HFF-Myc (cell line): ENCODE data around the gene NUP210.

Experiments used
- DNase-seq: peaks from one replicate; pipeline ENCODE4 v3.0.0-alpha.2; 2011; ENCODE audit warnings: low read depth; ENCODE audit errors: extremely low read depth
- H3K4me3 ChIP-seq: replicated peaks from 2 replicates; pipeline ENCODE4 v1.5.1; 2011; ENCODE audit warnings: low read depth, mild to moderate bottlenecking, control low read depth, low read length
- CTCF ChIP-seq: IDR thresholded peaks from 2 replicates; pipeline ENCODE4 v1.5.1; 2012; ENCODE audit warnings: mild to moderate bottlenecking, low read depth, low read length, control low read depth; ENCODE audit errors: missing control alignments

NUP210 gene

DNA sequence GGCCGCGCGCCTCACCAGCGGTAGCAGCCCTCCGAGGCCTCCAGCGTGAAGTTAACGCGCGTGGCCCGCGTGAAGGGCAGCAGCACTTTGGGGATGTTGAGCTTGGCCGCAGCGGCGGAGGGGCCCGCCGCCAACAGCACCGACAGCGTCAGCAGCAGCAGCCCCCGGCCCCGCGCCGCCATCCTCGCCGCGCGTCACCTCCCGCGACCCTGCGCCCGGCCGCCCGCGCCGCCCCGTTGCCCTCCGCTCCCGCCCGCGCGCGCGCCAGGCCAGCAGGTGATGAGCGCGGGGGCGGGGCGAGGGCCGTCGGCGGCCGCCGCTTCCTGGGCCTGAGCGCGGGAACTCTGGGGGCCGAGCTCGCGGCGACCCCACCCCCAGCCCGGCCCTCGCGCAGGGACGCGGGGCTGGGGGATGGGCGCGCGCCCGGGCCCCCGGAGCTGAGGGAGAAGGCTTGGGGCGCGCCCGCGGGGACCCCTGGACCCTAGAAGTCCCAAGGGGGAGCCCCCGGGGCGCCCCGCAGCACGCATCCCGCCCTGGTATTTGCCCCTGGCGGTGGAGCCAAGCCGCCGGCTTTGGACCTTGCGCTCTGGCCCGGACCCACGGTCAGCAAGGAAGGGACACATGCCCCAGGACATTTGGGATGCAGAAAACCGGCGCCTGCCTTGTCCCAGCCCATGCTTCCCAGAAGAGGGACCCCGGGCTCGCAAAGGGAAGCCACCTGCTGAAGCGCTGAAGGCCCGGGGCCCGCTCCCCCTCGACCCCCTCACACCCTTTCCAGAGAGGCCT lies at the start of gene NUP210:
TSS of gene NUP210 (minus strand) at position 278 of the 786 bp plus-strand sequence. CDS start at position 182, 96 bp downstream.
- DNase-seq, result no peak

DNA sequence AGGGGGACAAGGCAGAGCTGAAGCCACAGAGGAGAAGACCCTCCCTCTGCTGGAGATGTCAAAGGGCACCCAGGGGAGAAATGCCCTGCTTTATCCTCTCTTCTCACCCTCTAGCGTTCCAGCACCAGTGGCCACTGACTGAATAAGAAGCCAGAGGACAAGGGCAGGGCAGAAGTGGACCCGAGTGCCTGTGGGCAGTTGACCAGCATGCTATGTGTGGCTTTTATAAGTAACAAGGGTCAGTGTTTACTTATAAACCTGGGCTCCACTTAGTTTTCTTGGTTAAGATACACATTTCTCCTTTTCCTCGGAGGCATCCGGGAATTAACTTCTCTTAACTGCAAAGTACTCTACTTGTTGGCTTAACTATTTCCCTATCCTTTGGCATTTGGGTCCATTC lies 46.7 kb upstream of the NUP210 start:
- DNase-seq, result no peak
- H3K4me3 ChIP-seq, result no peak overlapping the region
- no peak for TF ChIP-seq CTCF

More for the DNA sequence above, at the start of gene NUP210:
- TF ChIP-seq CTCF, result no peak
- H3K4me3 ChIP-seq, result no peak within 1 kb of the TSS

DNA sequence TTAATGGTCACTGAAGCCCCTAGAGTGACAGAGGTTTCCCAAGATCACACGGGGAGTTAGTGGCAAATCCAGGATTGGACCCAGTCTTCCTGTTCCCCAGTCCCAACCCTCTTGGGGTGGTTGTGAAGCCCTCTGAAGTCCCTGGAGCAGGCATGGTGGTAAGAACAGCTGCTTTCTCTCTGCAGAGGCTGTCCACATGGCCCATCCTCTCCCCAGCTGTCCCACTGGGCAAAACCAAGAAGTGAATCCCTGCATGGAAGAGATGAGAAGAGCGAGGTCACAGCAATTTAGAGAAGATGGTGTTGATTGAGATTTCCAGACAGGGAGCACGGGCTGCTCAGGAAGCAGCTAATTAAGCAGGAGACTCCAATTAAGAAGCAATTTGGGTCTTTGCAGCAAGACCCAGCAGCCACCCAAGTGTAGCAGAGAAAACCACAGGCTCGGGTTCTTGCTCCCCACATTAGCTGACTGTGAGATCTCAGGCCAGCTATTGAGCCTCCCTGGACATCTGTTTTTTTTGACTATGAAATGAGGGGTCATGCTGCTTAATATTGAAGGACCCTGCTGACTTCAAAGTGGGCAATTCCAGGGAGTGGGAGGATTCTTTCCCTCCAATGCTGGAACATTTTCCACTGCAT lies 45.2 kb upstream of the NUP210 start:
- no peak overlapping the region for H3K4me3 ChIP-seq
- no peak for DNase-seq
- no peak for TF ChIP-seq CTCF

GRCh38 chr3:13463618-13464400 lies 43.7 kb upstream of the NUP210 start:
- no peak for TF ChIP-seq CTCF
- DNase-seq, result no peak
- no peak overlapping the region for H3K4me3 ChIP-seq

GRCh38 chr3:13462822-13463221 lies 42.7 kb upstream of the NUP210 start:
- no peak overlapping the region for H3K4me3 ChIP-seq
- no peak for TF ChIP-seq CTCF
- no peak for DNase-seq

GRCh38 chr3:13462125-13462629 lies 42.1 kb upstream of the NUP210 start:
- TF ChIP-seq CTCF, result no peak

More at GRCh38 chr3:13462125-13462629, 42.1 kb upstream of the NUP210 start:
- no peak for DNase-seq
- H3K4me3 ChIP-seq, result no peak overlapping the region
